HepG2 (cell line): Measurements from ENCODE around the gene TEKTIP1. TPM values are rescaled to one million over a fixed set of nuclear protein-coding genes. Genes with fewer than 3 reads are reported as not detected.

Experiments used
- ATAC-seq: fragments of 200-7000 bp; cut with Tn5 transposase; 3 replicates; pipeline ENCODE4 v1.9.1; 2020; ENCODE audit warnings: mild to moderate bottlenecking, moderate library complexity
- BruUV-seq: library from RNA; stranded (reverse); fragments of 400-500 nt; replicated peaks from 2 replicates; lab custom pipeline; 2021; lab: Mats Ljungman, UMichigan
- CTCF ChIA-PET: fragments of 300-600 bp; formaldehyde crosslinking; extraction: SDS; loops from one replicate; lab custom pipeline; 2021; ENCODE audit warnings: low total read pairs, inconsistent platforms, low intra/inter-chr PET ratio; lab: Yijun Ruan, JAX
- POLR2A ChIA-PET: fragments of 350-600 bp; sonication (Branson Sonifier 250); formaldehyde crosslinking; loops from one replicate; lab custom pipeline; 2020; ENCODE audit warnings: antibody characterized with exemption, inconsistent platforms; lab: Yijun Ruan, JAX
- DNase-seq: peaks from one replicate; pipeline ENCODE4 v3.0.0-alpha.2; 2015; ENCODE audit warnings: low spot score
- FAIRE-seq: peaks from 3 replicates; lab custom pipeline; 2011; peaks lifted over from hg19 to GRCh38; lab: Jason Lieb, UNC
- H2AFZ ChIP-seq: one replicate; pipeline ENCODE4 v1.6.1; 2011; ENCODE audit warnings: low read length, inconsistent platforms
- H3K27ac ChIP-seq: fragments of 300-600 bp; 3 replicates; pipeline ENCODE4 v1.8.0; 2011; ENCODE audit warnings: mixed run types, mild to moderate bottlenecking, mixed read lengths, low read length, inconsistent platforms; ENCODE audit not compliant: insufficient read depth; ENCODE audit errors: extremely low read length
- H3K27me3 ChIP-seq, 2 experiments: fragments of 200-600 bp in 1 of 2; 2 replicates in 1 of 2; 3 replicates in 1 of 2; pipeline versions ENCODE4 v1.6.0 to v1.8.0; 2011; ENCODE audit warnings: low read length in 2 of 2, mild to moderate bottlenecking in 2 of 2, moderate library complexity in 2 of 2, inconsistent platforms in 1 of 2; ENCODE audit not compliant: insufficient read depth in 2 of 2, control insufficient read depth in 1 of 2
- H3K36me3 ChIP-seq, 2 experiments: fragments of 200-600 bp in 1 of 2; replicated peaks in 1 of 2; 2 replicates in 1 of 2; 3 replicates in 1 of 2; pipeline versions ENCODE4 v1.5.1 to v1.8.0; 2011; ENCODE audit warnings: low read length in 2 of 2, inconsistent platforms in 1 of 2; ENCODE audit not compliant: insufficient read depth in 2 of 2, control insufficient read depth in 1 of 2
- H3K4me1 ChIP-seq: 2 replicates; pipeline ENCODE4 v1.5.1; 2012; ENCODE audit warnings: low read length, inconsistent platforms; ENCODE audit not compliant: insufficient read depth
- H3K4me2 ChIP-seq: 2 replicates; pipeline ENCODE4 v1.6.0; 2011; ENCODE audit warnings: low read depth, low read length, inconsistent platforms
- H3K4me3 ChIP-seq, 3 experiments: fragments of 200-600 bp in 1 of 3; sonication (generic), shearing (Covaris generic) in 1 of 3; replicated peaks in 1 of 3; 2 replicates each; pipeline ENCODE4 v1.5.1; 2011 to 2016; ENCODE audit warnings: low read length in 3 of 3, inconsistent platforms in 2 of 3, low read depth in 2 of 3, mild to moderate bottlenecking in 2 of 3, control low read depth in 1 of 3, mixed read lengths in 1 of 3; ENCODE audit not compliant: insufficient read depth in 1 of 3
- H3K79me2 ChIP-seq: one replicate; pipeline ENCODE4 v1.6.1; 2011; ENCODE audit warnings: low read length, inconsistent platforms; ENCODE audit not compliant: insufficient read depth
- H3K9ac ChIP-seq: 2 replicates; pipeline ENCODE4 v1.6.0; 2011; ENCODE audit warnings: mild to moderate bottlenecking, low read depth, low read length, inconsistent platforms; ENCODE audit not compliant: insufficient read depth
- H3K9me3 ChIP-seq: 2 replicates; pipeline ENCODE4 v1.5.1; 2012; ENCODE audit warnings: mild to moderate bottlenecking, low read length
- H4K20me1 ChIP-seq: 2 replicates; pipeline ENCODE4 v1.6.0; 2011; ENCODE audit warnings: inconsistent platforms, mild to moderate bottlenecking, low read length, moderate library complexity; ENCODE audit not compliant: insufficient read depth
- MAFF ChIP-seq: IDR thresholded peaks from 2 replicates; pipeline ENCODE4 v1.6.1; 2011; ENCODE audit warnings: low read depth, low read length, improper control_type of control experiment
- RCOR2 ChIP-seq: IDR thresholded peaks from 2 replicates; pipeline ENCODE4 v1.6.1; 2016; ENCODE audit warnings: missing biosample characterization, missing genetic modification reagents
- SP140L ChIP-seq: sonication (generic); formaldehyde crosslinking; IDR thresholded peaks from 2 replicates; pipeline ENCODE4 v1.4.0; 2020; ENCODE audit warnings: missing genetic modification reagents, borderline replicate concordance
- ZNF747 ChIP-seq: sonication (generic); formaldehyde crosslinking; IDR thresholded peaks from 2 replicates; pipeline ENCODE4 v1.8.1; 2023; ENCODE audit warnings: missing genetic modification reagents, mild to moderate bottlenecking, borderline replicate concordance
- ZNF816 ChIP-seq: sonication (generic); formaldehyde crosslinking; IDR thresholded peaks from 2 replicates; pipeline ENCODE4 v1.8.0; 2022; ENCODE audit warnings: missing genetic modification reagents, mild to moderate bottlenecking, borderline replicate concordance
- WGBS: methylation state at CpG from one replicate; pipeline ENCODE4 v1.1.6; 2017; ENCODE audit warnings: low lambda C conversion rate; 5-methylcytosine and 5-hydroxymethylcytosine counted together
- in situ Hi-C: cut with HindIII; loops from 2 replicates; pipeline ENCODE4 v1.10.0; 2017; ENCODE audit warnings: low pct_unique_long_range_greater_than_20kb; ENCODE audit not compliant: extremely low pct_ligation_motif_present
- intact Hi-C: fragments of 100-400 bp; cut with micrococcal nuclease; formaldehyde crosslinking; loops from one replicate; pipeline ENCODE4 v1.10.0; 2022; ENCODE audit not compliant: unreplicated experiment
- polyA plus RNA-seq, 8 experiments: library from polyadenylated mRNA; depleted of rRNA in 3 of 8; stranded (reverse) in 7 of 8; unstranded in 1 of 8; fragments of >200 nt; fragmentation: Illumina TruSeq in 4 of 8; extraction: Trizol in 4 of 8; gene quantifications; 2 replicates each; pipeline versions ENCODE4 v1.2.1 to v1.2.3, GENCODE V29; 2011 to 2016; ENCODE audit warnings: low read depth in 4 of 8, missing spikeins in 1 of 8, mixed read lengths in 1 of 8; ENCODE audit not compliant: insufficient read depth in 1 of 8
- total RNA-seq, 5 experiments: library from RNA; depleted of rRNA; stranded (reverse); fragments of >200 nt; fragmentation: Illumina TruSeq; extraction: Trizol; gene quantifications; 2 replicates each; pipeline ENCODE4 v1.2.3, GENCODE V29; 2016; ENCODE audit warnings: low read depth in 1 of 5
- TF ChIP-seq, protein P1 (sequence below): sonication (generic); formaldehyde crosslinking; IDR thresholded peaks from 2 replicates; pipeline ENCODE4 v1.9.0; 2021; ENCODE audit warnings: missing genetic modification reagents, borderline replicate concordance

Gene TEKTIP1
- total and polyA plus RNA-seq, 2 of the 13 experiments (the other 11 are each of a cell fraction or from before 2014, with no cell fraction given), result not detected

DNA sequence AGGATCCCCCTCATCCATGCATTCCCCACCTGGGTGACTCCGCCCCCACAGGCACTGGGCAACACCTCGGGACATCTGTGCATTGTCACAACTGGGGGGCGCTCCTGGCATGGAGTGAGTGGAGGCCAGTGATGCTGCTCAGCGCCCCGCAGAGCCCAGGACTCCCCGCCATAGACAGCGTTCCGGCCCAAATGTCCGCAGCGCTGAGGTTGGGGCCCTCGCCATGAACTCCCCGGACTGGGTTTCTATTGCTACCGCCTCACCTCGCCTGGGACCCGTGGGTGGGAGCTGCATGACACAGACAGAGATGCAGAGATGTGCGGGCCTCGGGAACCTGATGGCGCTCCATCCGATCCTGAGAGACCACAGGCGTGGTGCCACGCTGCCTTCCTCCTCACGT, 28.2 kb upstream of the TEKTIP1 start (continued):
- TF ChIP-seq, protein P1, sequence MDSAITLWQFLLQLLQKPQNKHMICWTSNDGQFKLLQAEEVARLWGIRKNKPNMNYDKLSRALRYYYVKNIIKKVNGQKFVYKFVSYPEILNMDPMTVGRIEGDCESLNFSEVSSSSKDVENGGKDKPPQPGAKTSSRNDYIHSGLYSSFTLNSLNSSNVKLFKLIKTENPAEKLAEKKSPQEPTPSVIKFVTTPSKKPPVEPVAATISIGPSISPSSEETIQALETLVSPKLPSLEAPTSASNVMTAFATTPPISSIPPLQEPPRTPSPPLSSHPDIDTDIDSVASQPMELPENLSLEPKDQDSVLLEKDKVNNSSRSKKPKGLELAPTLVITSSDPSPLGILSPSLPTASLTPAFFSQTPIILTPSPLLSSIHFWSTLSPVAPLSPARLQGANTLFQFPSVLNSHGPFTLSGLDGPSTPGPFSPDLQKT (CRISPR knock-in tag), result no peak
- no peak for TF ChIP-seq RCOR2 (CRISPR knock-in tag)

DNA sequence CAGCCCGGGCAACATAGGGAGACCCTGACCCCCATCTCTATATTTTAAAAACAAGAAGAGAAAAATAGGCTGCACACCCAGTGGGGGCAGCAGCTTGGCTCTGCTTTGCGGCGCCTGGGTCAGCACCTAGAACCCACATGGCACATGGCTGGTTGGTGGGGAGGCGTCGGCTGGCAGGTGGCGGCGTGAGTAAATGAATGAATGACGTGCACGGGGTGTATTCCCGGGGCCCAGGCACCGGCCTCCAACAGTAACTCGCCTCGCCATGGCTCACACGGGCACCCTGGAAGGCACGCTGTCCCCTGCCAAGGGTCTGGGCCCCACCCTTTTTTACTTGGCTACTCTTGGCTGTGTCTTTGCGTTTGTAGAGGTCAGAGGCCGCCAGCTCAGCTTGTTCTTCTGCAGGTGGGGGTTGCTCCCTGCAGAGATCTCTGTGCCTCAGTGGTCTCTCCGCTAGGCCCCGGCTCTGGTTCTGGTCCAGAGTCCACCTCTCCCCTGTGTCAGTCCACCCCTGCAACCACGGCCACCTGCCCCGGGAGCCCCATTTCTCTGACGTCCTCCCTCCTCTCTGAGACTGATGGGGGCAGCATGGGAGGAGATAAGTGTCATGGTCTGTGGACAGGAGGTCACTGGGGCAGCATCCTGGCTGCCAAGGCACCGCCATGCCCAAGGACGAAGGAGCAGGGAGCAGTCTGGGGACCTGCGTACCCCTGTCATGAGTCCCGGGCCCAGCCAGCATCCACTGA, 27.3 kb upstream of the TEKTIP1 start:
- intact Hi-C loops, result no loop called here
- ATAC-seq, result no peak
- no peak for DNase-seq
- in situ Hi-C loops, result no loop called here
- Histone ChIP-seq H3K27ac (no peak overlapping the region), H3K9me3 (no peaks in the 10 kb centered on the region), H3K36me3 (peaks cover 5 to 23% of the 10 kb centered on the region in 2 experiments; a peak in 4 of 5 replicates), H3K4me2 (no peak overlapping the region), H3K4me3 (no peak overlapping the region), H3K4me1 (peaks cover 14% of the 10 kb centered on the region), H3K9ac (no peak overlapping the region), H3K27me3 (no peaks in the 10 kb centered on the region), H3K79me2 (peaks cover 80% of the 10 kb centered on the region), H4K20me1 (peaks cover 26% of the 10 kb centered on the region; the same call in 1 of the 2 replicates), H2AFZ (no peak overlapping the region)
- no TSS peak for BruUV-seq
- no peak for FAIRE-seq
- WGBS, result 96% methylated on average over 21 of the region's 26 CpGs
- TF ChIP-seq ZNF747, result no peak
- TF ChIP-seq SP140L (CRISPR knock-in tag), result no peak
- no peak for TF ChIP-seq ZNF816 (CRISPR knock-in tag)
- no peak for TF ChIP-seq MAFF
- CTCF ChIA-PET, result no interaction called here
- POLR2A ChIA-PET, result no interaction called here
